OCI-LY7 (cell line): ENCODE data around the gene BIRC2.

Source experiments
- CTCF ChIP-seq: fragments of 200-600 bp; sonication (generic); conservative IDR thresholded peaks from 2 replicates; pipeline ENCODE4 v1.5.1; 2014; ENCODE audit warnings: mild to moderate bottlenecking, antibody characterized with exemption, low read length, moderate library complexity, mixed read lengths
- EZH2phosphoT487 ChIP-seq: fragments of 200-600 bp; sonication (generic); IDR thresholded peaks from 2 replicates; pipeline ENCODE4 v1.6.1; 2018; ENCODE audit warnings: low read depth, borderline replicate concordance, mild to moderate bottlenecking, mixed run types, antibody characterized with exemption, low read length, moderate library complexity, mixed read lengths

- TF ChIP-seq CTCF (no peak), EZH2phosphoT487 (no peak)
These were observed 33.6 kb upstream of the BIRC2 start for GRCh38 chr11:102313238-102313940.
